MM.1S (cell line): ENCODE measurements around the gene TTC19.
"Not testable (repeated sequence)": the region's sequence is repeated elsewhere in the genome, so short reads cannot be mapped to it uniquely, and the experiment has no call there.

Experiments
- DNase-seq: peaks from one replicate; pipeline ENCODE4 v3.0.0-alpha.2; 2015
- H2AFZ ChIP-seq: fragments of 300-600 bp; sonication (generic); 2 replicates; pipeline ENCODE4 v1.6.0; 2016; ENCODE audit warnings: antibody characterized with exemption, low read length
- H3F3A ChIP-seq: fragments of 300-600 bp; sonication (generic); 2 replicates; pipeline ENCODE4 v1.6.1; 2016; ENCODE audit warnings: mild to moderate bottlenecking, antibody characterized with exemption, low read length, moderate library complexity, mixed read lengths; ENCODE audit not compliant: insufficient read depth
- H3K27ac ChIP-seq: fragments of 300-600 bp; sonication (generic); 2 replicates; pipeline ENCODE4 v1.5.1; 2016; ENCODE audit warnings: mild to moderate bottlenecking, low read length
- H3K27me3 ChIP-seq: fragments of 300-600 bp; sonication (generic); replicated peaks from 2 replicates; pipeline ENCODE4 v1.6.0; 2016; ENCODE audit warnings: low read length; ENCODE audit not compliant: insufficient read depth
- H3K36me3 ChIP-seq: fragments of 300-600 bp; sonication (generic); replicated peaks from 2 replicates; pipeline ENCODE4 v1.6.1; 2016; ENCODE audit warnings: mild to moderate bottlenecking, low read length, mixed read lengths; ENCODE audit not compliant: insufficient read depth
- H3K4me1 ChIP-seq: fragments of 300-600 bp; sonication (generic); 2 replicates; pipeline ENCODE4 v1.6.1; 2016; ENCODE audit warnings: low read length, mixed read lengths
- H3K4me2 ChIP-seq: fragments of 300-600 bp; sonication (generic); 2 replicates; pipeline ENCODE4 v1.6.0; 2016; ENCODE audit warnings: low read depth, low read length
- H3K4me3 ChIP-seq: fragments of 300-600 bp; sonication (generic); 2 replicates; pipeline ENCODE4 v1.5.1; 2016; ENCODE audit warnings: low read length, mixed read lengths
- H3K79me2 ChIP-seq: fragments of 300-600 bp; sonication (generic); 2 replicates; pipeline ENCODE4 v1.6.1; 2016; ENCODE audit warnings: mixed run types, low read length, mixed read lengths
- H3K9ac ChIP-seq: fragments of 300-600 bp; sonication (generic); 2 replicates; pipeline ENCODE4 v1.6.1; 2016; ENCODE audit warnings: low read length, mixed read lengths
- H3K9me2 ChIP-seq: fragments of 300-600 bp; sonication (generic); replicated peaks from 2 replicates; pipeline ENCODE4 v1.6.1; 2016; ENCODE audit warnings: mild to moderate bottlenecking, low read length, mixed read lengths; ENCODE audit not compliant: insufficient read depth
- H3K9me3 ChIP-seq: fragments of 300-600 bp; sonication (generic); replicated peaks from 2 replicates; pipeline ENCODE4 v1.6.1; 2016; ENCODE audit warnings: mild to moderate bottlenecking, low read length, mixed read lengths; ENCODE audit not compliant: insufficient read depth
- H4K20me1 ChIP-seq: fragments of 300-600 bp; sonication (generic); 2 replicates; pipeline ENCODE4 v1.6.1; 2016; ENCODE audit warnings: mild to moderate bottlenecking, low read length, moderate library complexity, mixed read lengths; ENCODE audit not compliant: insufficient read depth
- EZH2 ChIP-seq: fragments of 300-600 bp; sonication (generic); optimal IDR thresholded peaks from 2 replicates; pipeline ENCODE3; 2017; ENCODE audit warnings: low read depth, mild to moderate bottlenecking, antibody characterized with exemption, low read length, mixed read lengths
- EZH2phosphoT487 ChIP-seq: fragments of 300-600 bp; sonication (generic); IDR thresholded peaks from 2 replicates; pipeline ENCODE4 v1.6.1; 2018; ENCODE audit warnings: antibody characterized with exemption, low read length
- TF ChIP-seq, protein P1 (sequence below): fragments of 300-600 bp; sonication (generic); IDR thresholded peaks from 2 replicates; pipeline ENCODE4 v1.5.1; 2016; ENCODE audit warnings: antibody characterized with exemption, low read length, mixed read lengths

The TTC19 gene

DNA sequence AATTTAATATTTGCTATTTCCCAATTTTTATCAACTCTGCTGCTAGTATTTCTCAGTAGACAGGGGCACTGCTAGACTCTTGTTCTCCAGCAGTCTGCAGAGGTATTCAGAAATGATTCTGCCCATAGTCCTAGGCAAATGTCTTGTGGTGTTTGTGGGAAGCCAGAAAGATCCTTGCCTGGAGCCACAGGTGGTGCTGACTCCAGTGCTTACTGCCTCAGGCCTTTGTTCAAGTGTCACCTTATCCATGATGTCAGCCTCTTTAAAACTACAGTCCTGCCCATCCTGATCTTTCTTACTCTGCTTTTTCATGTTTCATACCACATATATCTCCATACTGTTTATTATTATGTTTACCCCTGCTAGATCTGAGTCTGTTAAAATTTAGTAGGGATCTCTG is 26.6 kb upstream of the TTC19 start:
- Histone ChIP-seq H3K79me2 (no peaks in the 10 kb centered on the region), H2AFZ (no peak overlapping the region), H3K9ac (no peak overlapping the region), H4K20me1 (no peaks in the 10 kb centered on the region), H3K27ac (no peak overlapping the region), H3K4me3 (no peak overlapping the region), H3K9me2 (no peaks in the 10 kb centered on the region), H3K36me3 (no peaks in the 10 kb centered on the region), H3F3A (no peaks in the 10 kb centered on the region), H3K4me1 (no peaks in the 10 kb centered on the region), H3K4me2 (no peak overlapping the region), H3K9me3 (no peaks in the 10 kb centered on the region), H3K27me3 (no peaks in the 10 kb centered on the region)
- TF ChIP-seq EZH2phosphoT487: no peak
- TF ChIP-seq, protein P1, sequence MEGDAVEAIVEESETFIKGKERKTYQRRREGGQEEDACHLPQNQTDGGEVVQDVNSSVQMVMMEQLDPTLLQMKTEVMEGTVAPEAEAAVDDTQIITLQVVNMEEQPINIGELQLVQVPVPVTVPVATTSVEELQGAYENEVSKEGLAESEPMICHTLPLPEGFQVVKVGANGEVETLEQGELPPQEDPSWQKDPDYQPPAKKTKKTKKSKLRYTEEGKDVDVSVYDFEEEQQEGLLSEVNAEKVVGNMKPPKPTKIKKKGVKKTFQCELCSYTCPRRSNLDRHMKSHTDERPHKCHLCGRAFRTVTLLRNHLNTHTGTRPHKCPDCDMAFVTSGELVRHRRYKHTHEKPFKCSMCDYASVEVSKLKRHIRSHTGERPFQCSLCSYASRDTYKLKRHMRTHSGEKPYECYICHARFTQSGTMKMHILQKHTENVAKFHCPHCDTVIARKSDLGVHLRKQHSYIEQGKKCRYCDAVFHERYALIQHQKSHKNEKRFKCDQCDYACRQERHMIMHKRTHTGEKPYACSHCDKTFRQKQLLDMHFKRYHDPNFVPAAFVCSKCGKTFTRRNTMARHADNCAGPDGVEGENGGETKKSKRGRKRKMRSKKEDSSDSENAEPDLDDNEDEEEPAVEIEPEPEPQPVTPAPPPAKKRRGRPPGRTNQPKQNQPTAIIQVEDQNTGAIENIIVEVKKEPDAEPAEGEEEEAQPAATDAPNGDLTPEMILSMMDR: no peak
- no peak for TF ChIP-seq EZH2
- DNase-seq: no peak

DNA sequence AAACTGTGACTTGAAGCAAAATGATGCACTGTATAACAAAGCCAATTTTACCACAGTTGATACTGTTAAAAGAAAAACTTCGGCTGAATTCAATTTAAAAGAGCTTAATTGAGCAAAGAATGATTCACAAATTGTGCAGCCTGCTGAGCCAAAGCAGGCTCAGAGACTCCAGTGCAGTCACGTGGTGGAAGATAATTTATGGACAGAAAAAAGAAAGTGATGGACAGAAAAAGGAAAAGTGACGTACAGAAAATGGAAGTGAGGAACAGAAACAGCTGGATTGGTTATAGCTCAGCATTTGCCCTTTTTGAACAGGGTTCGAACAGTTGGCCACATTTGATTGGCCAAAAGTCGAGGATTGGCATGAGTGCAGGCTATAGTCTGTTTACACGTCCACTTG is 25.8 kb upstream of the TTC19 start:
- TF ChIP-seq EZH2phosphoT487 (no peak), EZH2 (no peak)
- TF ChIP-seq, protein P1: no peak
- no peak overlapping the region for H3K27ac ChIP-seq
- no peaks in the 10 kb centered on the region for H4K20me1 ChIP-seq
- no peak overlapping the region for H3K4me3 ChIP-seq
- H3K36me3 ChIP-seq: no peaks in the 10 kb centered on the region
- H3K4me1 ChIP-seq: no peaks in the 10 kb centered on the region
- H3K9me3 ChIP-seq: no peaks in the 10 kb centered on the region
- no peak overlapping the region for H3K4me2 ChIP-seq
- no peaks in the 10 kb centered on the region for H3F3A ChIP-seq
- H3K9ac ChIP-seq: no peak overlapping the region
- no peaks in the 10 kb centered on the region for H3K27me3 ChIP-seq
- no peaks in the 10 kb centered on the region for H3K9me2 ChIP-seq
- no peak overlapping the region for H2AFZ ChIP-seq
- DNase-seq: no peak
- no peaks in the 10 kb centered on the region for H3K79me2 ChIP-seq

DNA sequence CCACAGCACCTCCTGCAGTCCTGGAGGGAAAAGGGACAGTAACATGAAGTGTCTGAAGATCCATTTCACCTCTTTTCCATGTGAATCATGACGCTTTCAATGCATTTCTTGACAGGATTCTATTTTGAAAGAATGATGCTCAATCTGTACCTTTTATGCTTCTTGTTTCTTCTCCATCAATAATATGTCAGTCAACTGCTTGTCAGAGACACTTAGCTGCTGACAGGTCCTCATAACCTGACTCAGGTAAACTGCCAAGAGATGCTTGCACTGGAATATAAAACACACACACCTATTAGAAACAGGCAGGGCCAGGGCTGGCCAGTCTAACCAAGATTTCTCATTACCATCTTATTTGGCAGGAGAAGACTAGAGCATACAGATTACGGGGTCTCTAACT is 21.7 kb upstream of the TTC19 start:
- Histone ChIP-seq H3K9me3 (no peaks in the 10 kb centered on the region), H3K36me3 (no peaks in the 10 kb centered on the region), H2AFZ (no peak overlapping the region), H3K4me1 (no peaks in the 10 kb centered on the region), H3K27me3 (no peaks in the 10 kb centered on the region), H4K20me1 (no peaks in the 10 kb centered on the region), H3K4me2 (no peak overlapping the region), H3K9ac (no peak overlapping the region), H3K27ac (no peak overlapping the region), H3F3A (no peaks in the 10 kb centered on the region), H3K4me3 (no peak overlapping the region), H3K9me2 (no peaks in the 10 kb centered on the region), H3K79me2 (no peaks in the 10 kb centered on the region)
- no peak for DNase-seq
- no peak for TF ChIP-seq EZH2phosphoT487
- no peak for TF ChIP-seq EZH2
- TF ChIP-seq, protein P1: no peak

DNA sequence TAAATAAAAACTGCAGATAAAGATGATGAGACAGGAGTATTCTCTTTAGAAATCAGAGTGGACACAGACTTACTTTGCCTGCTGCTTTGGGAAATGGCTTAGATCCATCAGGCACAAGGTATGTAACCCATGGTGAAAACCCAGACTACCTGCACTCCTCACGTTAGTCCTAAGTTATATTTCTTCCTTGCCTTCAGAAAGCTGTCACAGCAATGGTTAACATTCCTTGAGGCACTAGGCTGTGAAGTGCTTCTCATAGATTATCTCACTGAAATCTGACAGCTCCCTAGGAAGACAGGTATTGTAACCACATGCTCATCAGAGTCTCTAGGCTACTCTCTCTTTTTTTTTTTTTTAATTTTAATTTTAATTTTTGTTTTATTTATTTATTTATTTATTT is 21.0 kb upstream of the TTC19 start:
- no peak overlapping the region for H3K4me3 ChIP-seq
- H3K27me3 ChIP-seq: no peaks in the 10 kb centered on the region
- no peak overlapping the region for H2AFZ ChIP-seq
- H3F3A ChIP-seq: no peaks in the 10 kb centered on the region
- H3K27ac ChIP-seq: no peak overlapping the region
- no peaks in the 10 kb centered on the region for H3K4me1 ChIP-seq
- H4K20me1 ChIP-seq: no peaks in the 10 kb centered on the region
- no peaks in the 10 kb centered on the region for H3K9me3 ChIP-seq
- no peaks in the 10 kb centered on the region for H3K9me2 ChIP-seq
- no peaks in the 10 kb centered on the region for H3K36me3 ChIP-seq
- H3K9ac ChIP-seq: no peak overlapping the region
- DNase-seq: no peak
- H3K79me2 ChIP-seq: no peaks in the 10 kb centered on the region
- TF ChIP-seq EZH2 (no peak), EZH2phosphoT487 (no peak)
- TF ChIP-seq, protein P1: no peak
- H3K4me2 ChIP-seq: no peak overlapping the region

DNA sequence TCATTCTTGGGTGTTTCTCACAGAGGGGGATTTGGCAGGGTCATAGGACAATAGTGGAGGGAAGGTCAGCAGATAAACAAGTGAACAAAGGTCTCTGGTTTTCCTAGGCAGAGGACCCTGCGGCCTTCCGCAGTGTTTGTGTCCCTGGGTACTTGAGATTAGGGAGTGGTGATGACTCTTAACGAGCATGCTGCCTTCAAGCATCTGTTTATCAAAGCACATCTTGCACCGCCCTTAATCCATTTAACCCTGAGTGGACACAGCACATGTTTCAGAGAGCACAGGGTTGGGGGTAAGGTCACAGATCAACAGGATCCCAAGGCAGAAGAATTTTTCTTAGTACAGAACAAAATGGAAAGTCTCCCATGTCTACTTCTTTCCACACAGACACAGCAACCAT is 20.6 kb upstream of the TTC19 start:
- H3F3A ChIP-seq, H3K4me3 ChIP-seq, H3K79me2 ChIP-seq, H3K36me3 ChIP-seq, H3K9me2 ChIP-seq, H3K4me2 ChIP-seq, DNase-seq, H2AFZ ChIP-seq, H3K9me3 ChIP-seq, H3K27ac ChIP-seq, H3K4me1 ChIP-seq, H4K20me1 ChIP-seq, H3K9ac ChIP-seq, H3K27me3 ChIP-seq: not testable (repeated sequence)
